ENCODE data around the gene ANKEF1.

DNA sequence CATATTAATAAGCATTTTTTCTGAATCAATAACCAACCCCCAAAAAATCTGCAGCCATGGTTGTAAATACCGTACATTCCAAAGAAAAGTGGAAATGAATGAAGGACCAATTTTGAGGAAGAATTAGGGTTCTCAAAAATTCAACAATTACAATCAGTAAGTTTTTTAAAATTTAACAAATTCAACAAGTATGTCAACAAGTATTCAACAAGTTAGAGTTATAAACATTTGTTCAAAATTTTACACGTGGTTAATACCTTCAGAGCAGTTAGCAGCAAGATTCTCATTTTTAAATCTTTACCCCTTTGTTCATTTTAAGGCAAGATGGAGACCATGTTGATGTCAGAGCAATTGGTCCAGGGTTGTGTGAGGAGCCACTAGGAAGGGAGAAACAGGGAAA lies 27.6 kb upstream of the ANKEF1 start:
- TF ChIP-seq, protein P1, sequence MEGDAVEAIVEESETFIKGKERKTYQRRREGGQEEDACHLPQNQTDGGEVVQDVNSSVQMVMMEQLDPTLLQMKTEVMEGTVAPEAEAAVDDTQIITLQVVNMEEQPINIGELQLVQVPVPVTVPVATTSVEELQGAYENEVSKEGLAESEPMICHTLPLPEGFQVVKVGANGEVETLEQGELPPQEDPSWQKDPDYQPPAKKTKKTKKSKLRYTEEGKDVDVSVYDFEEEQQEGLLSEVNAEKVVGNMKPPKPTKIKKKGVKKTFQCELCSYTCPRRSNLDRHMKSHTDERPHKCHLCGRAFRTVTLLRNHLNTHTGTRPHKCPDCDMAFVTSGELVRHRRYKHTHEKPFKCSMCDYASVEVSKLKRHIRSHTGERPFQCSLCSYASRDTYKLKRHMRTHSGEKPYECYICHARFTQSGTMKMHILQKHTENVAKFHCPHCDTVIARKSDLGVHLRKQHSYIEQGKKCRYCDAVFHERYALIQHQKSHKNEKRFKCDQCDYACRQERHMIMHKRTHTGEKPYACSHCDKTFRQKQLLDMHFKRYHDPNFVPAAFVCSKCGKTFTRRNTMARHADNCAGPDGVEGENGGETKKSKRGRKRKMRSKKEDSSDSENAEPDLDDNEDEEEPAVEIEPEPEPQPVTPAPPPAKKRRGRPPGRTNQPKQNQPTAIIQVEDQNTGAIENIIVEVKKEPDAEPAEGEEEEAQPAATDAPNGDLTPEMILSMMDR (IDR thresholded peaks at IDR 0.05), result no peak
- no peak for TF ChIP-seq POLR2A (IDR thresholded peaks at IDR 0.05)
